ENCODE results near the gene EVL.
A peak's percentile ranks its signal among the peaks of the same experiment; 100 is the strongest.

EVL gene

DNA sequence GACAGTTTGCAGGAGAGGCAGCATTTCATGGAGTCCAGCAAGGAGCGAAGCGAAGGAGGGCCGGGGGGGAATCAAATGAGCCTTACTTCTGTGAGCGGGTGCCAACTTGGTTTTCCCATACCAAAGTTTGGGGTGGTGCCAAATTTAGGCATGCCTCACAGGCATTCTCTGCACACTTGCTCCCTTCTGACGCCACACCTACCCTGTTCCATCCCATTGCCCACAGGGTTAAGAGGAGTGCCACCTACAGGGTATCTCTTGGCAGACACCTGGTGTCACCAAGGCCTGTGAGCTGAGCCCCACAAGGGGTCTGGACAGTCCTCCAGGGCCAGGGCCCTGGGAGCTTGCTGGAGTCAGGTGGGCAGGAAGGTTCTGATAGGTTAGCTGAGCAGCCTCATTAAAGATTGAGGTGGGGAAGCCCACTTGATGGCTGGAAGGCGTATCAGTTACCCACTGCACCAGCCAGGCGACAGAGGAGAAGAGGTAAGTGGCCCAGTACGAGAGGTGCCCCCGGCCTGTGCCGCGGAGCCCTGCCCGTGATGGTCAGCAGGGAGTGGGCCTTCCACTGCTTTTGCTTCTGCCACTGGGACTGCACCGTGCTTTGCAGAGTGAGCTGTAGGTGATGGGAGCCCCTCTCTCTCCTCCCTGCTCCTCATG, 49.0 kb downstream of the EVL start:
- DNase-seq, result no peak

DNA sequence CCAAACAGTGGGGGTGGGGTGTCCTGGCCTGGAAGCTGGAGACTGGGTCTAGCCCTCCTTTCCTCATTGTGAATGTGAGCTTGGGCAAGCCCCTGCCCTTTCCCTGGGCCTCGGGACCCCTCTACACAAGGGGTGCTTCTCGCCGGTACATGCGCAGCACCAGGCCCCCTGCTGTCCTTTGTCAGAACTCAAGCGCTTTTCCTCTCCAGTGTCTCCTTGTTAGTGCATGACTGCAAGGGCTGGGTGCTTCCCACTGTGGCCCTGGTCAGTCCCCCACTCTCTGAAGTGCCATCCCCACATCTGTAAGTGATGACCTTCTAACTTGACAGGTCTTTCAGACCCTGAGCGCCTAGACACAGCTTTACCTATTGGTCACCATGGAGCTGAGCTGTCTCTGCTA, 50.0 kb downstream of the EVL start:
- no peak for DNase-seq

- no peak for DNase-seq
Measured at GRCh38 chr14:100115726-100116125, 50.5 kb downstream of the EVL start.

GRCh38 chr14:100116134-100116533, 50.9 kb downstream of the EVL start:
- no peak for DNase-seq

- DNase-seq, result no peak
Measured at GRCh38 chr14:100117026-100117425, 51.8 kb downstream of the EVL start.

GRCh38 chr14:100117633-100118395, 52.6 kb downstream of the EVL start:
- no peak for DNase-seq

DNA sequence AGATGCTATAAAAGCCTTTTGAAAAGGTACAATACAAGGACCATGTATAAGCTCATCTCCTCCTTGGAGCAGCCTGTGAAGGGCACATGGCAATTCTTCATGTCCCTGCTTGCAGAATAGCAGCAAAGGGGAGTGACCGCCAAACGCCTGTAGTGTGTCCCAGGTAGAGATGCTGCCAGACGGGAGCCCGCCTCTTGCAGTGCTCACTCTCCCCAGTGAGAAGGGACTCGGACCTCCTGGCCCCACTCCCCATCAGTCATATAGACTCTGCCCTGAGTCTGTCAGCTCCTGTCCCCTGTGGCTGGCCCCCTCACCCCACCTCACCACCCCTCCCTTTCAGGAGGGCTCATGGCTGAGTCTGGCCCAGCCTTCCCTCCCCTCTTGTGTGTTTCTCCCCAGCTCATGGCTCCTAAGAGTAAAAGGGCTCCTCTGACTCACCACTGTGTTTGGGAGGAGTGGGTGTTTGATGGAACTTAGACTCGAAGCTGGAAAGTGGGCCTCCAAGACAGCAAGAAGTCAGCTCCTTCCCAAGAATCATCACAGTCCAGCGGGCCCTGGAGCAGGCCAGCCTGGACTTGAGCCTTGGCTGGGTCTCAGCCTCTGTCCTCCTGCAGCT, 53.3 kb downstream of the EVL start:
- DNase-seq, result no peak

DNA sequence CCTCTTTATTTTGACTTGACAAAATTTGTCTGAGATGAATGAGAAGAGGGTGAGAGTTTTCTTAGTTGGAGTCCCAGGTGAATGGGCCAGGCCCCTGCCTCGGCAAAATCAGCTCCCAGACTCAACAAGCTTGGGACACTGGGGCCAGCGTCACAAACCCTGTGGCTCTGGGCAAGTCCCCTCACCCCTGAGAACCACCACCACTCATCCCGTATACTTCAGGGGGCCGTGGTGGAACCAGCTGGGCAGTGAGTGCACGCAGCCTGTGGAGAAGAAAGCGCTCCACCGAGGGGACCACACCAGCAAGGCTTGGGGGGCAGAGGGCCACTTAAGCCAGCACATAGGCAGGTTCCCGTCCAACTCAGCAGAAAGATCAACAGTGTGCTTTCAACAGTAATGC, 54.0 kb downstream of the EVL start:
- no peak for DNase-seq

GRCh38 chr14:100120522-100121269, 55.5 kb downstream of the EVL start:
- no peak for DNase-seq

GRCh38 chr14:100121643-100122480, 56.6 kb downstream of the EVL start:
- DNase-seq, result no peak

GRCh38 chr14:100122481-100123223, 57.4 kb downstream of the EVL start:
- DNase-seq, result no peak

- DNase-seq, result no peak
Measured at GRCh38 chr14:100123618-100124017, 58.4 kb downstream of the EVL start.

DNA sequence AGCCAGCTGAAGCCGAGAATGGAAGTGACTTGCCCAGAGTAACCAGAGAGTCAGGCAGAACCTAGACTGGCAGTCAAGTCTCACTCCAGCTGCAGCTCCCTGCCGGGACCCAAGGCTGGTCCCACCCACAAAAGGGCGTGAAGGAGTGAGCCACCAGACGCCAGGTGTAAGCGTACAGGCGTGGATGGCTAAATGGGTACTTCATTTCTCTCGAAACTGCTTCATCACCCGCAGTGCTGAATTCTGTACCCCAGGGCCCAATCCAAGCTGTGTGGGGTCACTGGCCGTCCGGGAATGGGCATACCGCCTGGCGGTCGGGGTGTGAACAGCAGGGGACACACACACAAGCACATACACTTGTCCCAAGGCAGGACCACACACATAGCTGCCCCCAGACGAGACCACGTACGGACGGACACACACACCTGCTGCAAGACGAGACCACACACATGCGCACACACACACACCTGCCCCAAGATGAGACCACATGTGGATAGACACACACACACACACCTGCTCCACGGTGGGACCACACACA, 59.4 kb downstream of the EVL start:
- peak; percentile 33 for DNase-seq

DNA sequence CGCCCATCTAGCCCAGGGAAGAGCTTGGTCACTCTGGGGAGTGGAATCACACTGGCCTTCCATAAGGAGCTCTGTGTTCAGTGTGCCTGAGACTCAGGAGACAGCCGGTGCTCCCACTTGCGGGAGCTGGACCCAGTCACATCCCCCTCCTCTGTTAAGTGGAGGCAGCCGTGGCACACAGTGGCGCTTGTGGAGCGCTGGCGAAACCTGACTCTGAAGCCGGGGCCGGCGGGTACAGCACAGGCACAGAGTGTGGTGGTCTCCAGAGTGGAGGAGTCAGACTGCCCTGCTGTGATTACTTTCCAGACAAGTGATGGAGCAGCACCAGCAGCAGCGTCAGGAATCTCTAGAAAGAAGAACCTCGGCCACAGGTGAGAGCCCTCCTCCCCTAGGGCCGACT, 61.2 kb downstream of the EVL start:
- no peak for DNase-seq

DNA sequence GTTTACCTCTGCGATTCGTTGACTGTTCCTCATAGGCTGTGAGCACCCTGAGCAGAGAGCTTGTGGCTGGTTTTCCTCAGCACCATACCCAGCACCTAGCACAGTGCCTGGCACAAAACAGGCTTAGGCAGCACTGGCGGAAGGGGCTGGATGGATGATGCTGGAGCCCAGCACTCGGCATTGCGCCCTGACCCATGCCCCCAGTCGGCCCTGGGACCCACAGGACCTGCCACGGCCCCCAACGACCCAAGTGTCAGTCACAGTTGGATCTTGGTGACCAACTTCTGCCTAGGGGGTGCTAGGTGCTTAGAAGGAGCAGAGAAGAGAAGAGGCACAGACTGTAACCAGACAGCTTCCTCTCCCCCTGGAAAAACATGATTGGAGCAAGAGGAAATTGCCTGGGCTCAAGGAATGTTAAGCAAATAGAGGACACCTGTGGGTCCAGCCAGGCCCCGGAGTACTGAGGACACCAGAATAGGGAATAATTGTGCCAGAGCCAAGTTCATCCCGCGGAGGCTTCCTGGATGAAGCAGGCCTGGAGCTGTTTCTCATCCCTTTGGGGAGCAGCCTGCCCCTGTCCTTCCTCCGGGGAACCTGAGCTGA, 62.7 kb downstream of the EVL start:
- DNase-seq, result no peak

GRCh38 chr14:100128688-100129087, 63.5 kb downstream of the EVL start:
- no peak for DNase-seq

- no peak for DNase-seq
Measured at GRCh38 chr14:100129161-100129589, 64.0 kb downstream of the EVL start.

DNA sequence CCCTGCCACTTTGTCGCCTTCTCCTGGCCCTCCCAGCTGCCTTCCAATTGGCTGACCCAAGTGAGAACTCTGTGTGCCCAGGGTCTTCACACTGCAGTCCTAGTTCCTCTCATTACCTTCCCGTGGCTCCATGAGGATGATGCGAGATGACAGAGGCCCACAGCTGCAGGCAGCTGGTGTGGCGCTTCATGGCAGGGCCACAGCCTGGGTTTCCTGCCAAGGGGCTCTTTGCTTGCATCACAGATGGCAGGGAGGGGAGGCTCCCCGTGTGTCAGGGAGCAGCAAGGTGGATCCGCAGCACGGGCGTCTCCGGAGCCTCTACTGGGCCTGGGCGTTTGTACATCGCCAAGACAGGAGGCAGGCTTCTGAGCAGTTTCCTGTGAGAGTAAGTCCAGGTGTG, 65.3 kb downstream of the EVL start:
- no peak for DNase-seq

GRCh38 chr14:100131181-100131580, 66.0 kb downstream of the EVL start:
- DNase-seq, result no peak

DNA sequence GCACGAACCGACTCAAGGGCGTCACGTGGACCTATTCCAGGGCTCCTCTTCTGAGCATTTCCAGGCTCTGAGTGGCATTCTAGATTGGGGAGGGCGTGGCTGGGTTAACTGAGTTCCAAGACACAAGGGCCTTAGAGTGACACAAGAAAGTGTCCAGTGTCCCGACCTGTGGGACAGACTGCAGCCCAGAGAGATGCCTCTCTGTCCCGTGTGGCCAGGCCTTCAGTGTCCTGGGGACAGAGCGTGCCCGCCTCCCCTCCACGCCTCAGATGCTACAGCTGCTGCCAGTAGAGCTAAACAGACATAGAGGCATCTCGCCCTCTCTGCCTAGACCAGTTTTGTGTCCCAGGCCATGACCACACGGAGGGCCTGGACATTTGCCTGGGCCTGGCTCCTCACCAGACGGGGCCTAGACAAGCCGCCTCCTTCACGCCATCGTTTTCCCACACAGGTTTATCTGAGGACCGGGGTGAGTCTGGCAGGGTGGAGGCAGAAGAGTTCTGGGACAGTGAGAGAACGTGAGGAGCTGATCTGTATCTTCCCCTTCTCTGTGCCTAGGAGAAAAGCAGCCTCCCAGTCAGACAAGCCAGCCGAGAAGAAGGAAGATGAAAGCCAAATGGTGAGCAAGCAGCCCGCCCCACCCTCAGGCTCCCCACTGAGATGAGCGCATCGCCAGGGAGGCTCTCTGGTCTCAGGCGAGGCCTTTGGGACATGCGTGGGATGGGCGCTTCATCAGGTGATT, 67.1 kb downstream of the EVL start:
- DNase-seq, result no peak
